GM12801 (cell line): Measurements from ENCODE around the gene CACNA2D2.

ENCODE experiments used
- TF ChIP-seq, protein P1 (sequence below): IDR thresholded peaks from one replicate; pipeline ENCODE4 v1.5.1; 2011; ENCODE audit warnings: control low read depth; ENCODE audit not compliant: insufficient read length; ENCODE audit errors: extremely low read depth

CACNA2D2 gene

DNA sequence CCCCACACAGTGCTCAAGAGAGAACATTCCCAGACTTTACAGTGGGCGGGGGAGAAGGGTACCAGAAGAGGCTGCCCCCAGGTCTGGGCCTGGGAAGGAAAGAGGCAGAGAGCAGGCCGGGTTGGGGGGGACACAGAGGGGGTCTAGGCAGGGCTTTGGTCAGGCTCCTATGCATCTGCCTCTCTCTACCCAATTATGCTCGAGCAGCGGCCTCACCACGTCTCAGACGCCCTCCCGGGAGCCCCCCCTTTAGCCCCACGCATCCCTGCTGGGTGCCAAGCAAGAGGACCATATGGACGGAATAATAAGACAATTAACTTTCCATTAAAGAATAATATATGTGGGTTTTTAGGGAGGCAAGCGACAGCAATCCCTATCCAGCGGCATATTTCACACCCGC, 32.8 kb downstream of the CACNA2D2 start:
- TF ChIP-seq, protein P1, sequence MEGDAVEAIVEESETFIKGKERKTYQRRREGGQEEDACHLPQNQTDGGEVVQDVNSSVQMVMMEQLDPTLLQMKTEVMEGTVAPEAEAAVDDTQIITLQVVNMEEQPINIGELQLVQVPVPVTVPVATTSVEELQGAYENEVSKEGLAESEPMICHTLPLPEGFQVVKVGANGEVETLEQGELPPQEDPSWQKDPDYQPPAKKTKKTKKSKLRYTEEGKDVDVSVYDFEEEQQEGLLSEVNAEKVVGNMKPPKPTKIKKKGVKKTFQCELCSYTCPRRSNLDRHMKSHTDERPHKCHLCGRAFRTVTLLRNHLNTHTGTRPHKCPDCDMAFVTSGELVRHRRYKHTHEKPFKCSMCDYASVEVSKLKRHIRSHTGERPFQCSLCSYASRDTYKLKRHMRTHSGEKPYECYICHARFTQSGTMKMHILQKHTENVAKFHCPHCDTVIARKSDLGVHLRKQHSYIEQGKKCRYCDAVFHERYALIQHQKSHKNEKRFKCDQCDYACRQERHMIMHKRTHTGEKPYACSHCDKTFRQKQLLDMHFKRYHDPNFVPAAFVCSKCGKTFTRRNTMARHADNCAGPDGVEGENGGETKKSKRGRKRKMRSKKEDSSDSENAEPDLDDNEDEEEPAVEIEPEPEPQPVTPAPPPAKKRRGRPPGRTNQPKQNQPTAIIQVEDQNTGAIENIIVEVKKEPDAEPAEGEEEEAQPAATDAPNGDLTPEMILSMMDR, result no peak

DNA sequence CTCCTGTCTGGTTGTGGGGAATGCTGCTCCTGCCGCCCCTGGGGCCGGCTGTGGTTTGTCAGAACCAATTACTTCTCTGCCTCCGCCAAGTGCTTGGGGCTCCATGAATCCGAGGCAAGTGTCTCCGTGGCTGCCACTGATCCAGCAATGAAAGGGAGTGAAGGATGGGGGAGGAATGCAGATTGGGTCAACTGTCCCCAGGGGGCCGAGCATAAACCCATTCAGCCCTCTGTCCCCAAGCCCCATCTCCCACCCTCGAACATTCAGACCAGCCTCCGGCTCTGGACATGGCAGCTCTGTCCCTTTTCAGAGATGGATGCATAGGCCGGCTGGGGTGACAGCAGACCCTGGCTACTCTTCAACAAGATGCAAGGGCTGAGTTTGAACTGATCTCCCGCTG, 35.5 kb downstream of the CACNA2D2 start:
- TF ChIP-seq, protein P1, result no peak

DNA sequence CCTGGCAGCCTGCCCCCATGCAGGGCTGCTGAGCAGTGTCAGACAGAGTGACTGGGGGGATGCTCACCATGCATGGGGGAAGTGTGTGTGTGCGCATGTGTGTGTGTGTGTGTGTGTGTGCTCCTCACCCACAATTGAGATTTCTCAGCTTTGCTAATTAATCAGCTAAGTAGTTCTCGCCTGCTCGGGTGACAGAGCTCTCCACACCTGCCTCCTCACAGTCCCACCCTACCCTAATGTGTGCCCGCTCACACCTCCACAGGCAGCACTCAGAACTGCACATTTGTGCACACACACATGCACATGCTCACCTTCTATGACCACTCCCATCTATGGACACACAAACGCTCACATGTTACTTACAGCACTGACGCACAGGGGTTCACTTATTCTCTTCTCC, 37.3 kb downstream of the CACNA2D2 start:
- TF ChIP-seq, protein P1, result no peak

DNA sequence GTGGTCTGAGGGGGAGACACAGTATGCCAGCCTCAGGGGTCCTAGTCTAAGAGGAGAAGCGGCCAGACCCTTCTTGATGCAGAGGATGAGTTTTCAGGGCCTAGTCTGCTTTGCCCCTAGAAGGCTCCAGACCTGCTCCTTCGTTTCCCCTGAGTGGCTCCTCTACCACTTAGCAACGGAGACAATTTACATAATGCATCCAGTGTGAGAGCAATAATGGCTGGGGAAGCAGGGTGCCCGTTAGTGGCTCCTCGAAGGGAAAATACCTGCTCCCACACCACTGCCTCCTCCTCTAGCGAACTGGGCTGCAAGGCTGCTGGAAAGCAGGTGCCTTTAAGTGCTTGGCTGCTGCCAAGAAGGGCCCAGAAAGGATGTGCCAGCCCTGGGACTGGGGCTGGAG, 38.9 kb downstream of the CACNA2D2 start:
- TF ChIP-seq, protein P1, result no peak

DNA sequence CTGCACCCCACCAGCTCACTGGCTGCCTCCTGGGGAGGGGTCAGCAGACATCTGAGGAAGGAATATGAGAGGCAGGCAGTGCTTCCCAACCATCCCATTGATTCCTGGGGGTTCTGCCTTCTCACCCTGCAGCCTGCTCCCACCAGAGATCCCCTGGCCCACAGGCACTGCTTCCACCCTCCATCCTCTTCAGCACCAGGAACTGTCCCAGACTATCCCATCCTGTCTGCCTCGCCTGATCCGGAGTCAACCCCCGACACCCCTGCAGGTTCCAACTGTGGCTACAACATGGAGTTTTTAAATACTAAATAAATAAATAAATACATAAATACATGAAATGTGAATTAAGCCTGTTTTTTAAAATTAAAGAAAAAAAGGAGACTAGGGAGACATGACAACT, 43.6 kb downstream of the CACNA2D2 start:
- TF ChIP-seq, protein P1, result no peak

DNA sequence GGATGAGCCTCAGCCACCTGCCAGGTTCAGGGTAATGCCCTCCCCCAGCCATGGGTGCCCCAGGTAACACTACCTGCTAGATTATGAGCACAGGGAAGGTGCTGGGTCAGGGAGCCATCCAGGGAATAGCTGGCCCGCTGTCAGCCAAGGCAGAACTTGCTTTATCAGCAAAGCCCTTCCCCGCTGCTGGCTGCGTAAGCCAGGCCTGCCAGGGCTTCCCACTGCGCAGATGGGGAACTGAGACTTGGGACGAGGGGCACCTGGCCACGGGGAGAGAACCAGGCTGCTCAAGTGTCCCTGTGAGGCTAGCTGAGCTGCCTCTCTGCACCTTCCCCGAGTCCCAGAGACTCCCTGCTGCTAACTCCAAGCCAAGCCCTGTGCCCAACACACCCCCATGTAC, 45.4 kb downstream of the CACNA2D2 start:
- TF ChIP-seq, protein P1, result no peak

DNA sequence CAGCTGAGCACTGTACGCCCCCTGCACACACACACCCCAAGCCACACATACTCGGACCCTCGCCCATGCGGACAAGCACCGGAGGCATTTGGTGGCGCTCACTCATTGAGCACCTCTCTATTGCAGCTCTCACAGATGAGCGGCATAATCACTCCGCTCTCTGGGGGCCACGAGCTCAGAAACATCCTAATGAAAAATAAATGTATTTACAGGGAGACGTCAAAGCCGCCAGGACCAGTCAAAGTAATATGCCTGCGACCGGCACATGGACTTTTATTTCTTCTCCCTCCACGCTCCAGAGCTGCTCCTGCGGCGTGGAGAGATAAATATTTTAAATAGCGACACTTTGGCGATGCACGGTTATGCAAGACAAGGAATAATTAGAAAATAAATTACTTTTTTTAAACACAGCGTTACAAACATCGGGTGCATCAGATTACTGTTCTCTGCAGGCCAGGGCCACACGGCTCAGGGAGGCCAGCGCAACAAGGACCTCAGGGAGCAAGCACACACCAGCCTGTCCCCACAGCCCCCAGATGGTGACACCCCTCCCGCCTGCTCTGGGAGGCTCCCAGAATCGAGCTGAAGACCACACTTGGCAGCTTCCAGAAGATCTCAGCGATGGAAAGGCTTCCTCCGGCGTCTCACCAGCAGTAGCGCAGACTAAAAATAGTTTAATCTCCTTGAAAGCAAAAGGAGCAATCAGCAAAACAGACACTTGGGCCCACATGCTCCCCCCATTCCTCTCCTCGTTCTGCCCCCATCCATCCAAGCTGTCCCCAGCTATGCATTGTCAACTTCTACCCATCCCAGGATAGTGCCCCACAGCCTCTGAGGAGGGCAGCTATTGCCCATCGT, 48.0 kb downstream of the CACNA2D2 start:
- TF ChIP-seq, protein P1, result no peak
